Testis (tissue), 2 donors: ENCODE data around the gene RNGTT.

Source experiments
- POLR2A ChIP-seq: fragments of 450-650 bp; IDR thresholded peaks from one replicate; pipeline ENCODE4 v1.6.1; 2017; ENCODE audit warnings: antibody characterized with exemption, mild to moderate bottlenecking, moderate library complexity
- TF ChIP-seq, protein P1 (sequence below), 3 experiments: fragments of 450-650 bp in 2 of 3; fragments of 200-600 bp in 1 of 3; sonication (generic) in 1 of 3; IDR thresholded peaks; one replicate each; pipeline ENCODE4 v1.5.1; 2016 to 2019; ENCODE audit warnings: antibody characterized with exemption in 3 of 3, mild to moderate bottlenecking in 2 of 3, moderate library complexity in 1 of 3

DNA sequence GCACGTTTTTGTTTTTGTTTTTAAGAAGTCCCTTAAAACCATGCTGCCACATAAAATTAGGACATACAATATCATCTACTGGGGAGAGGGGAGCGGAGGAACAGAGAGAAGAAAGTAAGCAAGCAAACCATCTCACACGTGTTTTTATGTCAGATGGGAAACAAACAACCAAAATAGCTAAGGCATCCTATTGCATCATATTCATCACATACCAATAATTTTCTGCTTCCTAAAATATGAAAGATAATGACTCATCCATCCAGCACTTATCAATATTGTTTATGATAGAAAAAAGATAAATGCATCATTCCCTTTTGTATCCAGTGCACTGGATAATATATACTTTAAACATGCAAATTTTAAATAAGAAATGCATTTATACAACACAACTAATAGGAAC, 329.6 kb downstream of the RNGTT start:
- TF ChIP-seq, protein P1, sequence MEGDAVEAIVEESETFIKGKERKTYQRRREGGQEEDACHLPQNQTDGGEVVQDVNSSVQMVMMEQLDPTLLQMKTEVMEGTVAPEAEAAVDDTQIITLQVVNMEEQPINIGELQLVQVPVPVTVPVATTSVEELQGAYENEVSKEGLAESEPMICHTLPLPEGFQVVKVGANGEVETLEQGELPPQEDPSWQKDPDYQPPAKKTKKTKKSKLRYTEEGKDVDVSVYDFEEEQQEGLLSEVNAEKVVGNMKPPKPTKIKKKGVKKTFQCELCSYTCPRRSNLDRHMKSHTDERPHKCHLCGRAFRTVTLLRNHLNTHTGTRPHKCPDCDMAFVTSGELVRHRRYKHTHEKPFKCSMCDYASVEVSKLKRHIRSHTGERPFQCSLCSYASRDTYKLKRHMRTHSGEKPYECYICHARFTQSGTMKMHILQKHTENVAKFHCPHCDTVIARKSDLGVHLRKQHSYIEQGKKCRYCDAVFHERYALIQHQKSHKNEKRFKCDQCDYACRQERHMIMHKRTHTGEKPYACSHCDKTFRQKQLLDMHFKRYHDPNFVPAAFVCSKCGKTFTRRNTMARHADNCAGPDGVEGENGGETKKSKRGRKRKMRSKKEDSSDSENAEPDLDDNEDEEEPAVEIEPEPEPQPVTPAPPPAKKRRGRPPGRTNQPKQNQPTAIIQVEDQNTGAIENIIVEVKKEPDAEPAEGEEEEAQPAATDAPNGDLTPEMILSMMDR (IDR thresholded peaks at IDR 0.05) = no peak
- no peak for TF ChIP-seq POLR2A
